ENCODE data around the gene NUP210L. TPM values are rescaled to one million over a fixed set of nuclear protein-coding genes. Genes with fewer than 3 reads are reported as not detected.

The NUP210L gene
- total and polyA plus RNA-seq, 2 of the 13 experiments (the other 11 are each of a cell fraction or from before 2014, with no cell fraction given), result not detected

GRCh38 chr1:153967107-153967999 is 187.5 kb downstream of the NUP210L start, which contains the start of gene CREB3L4 (continued):
- no peak; the same call in 1 of the 2 replicates for TF ChIP-seq ZNF770 (CRISPR knock-in tag; IDR thresholded peaks at IDR 0.05)
- peak; percentile 22 for TF ChIP-seq ZNF18 (CRISPR knock-in tag; IDR thresholded peaks at IDR 0.05; ENCODE audit: insufficient replicate concordance)
- TF ChIP-seq AGO2 (optimal IDR thresholded peaks at IDR 0.05; ENCODE audit: low read depth, low read length), result peak; percentile 42
- TF ChIP-seq HHEX (CRISPR knock-in tag; IDR thresholded peaks at IDR 0.05), result no peak
- no peak for TF ChIP-seq ZBTB40 (IDR thresholded peaks at IDR 0.05)
- TF ChIP-seq ZBTB40 (CRISPR knock-in tag; IDR thresholded peaks at IDR 0.05), result peak; percentile 83
- peak; percentile 70 for TF ChIP-seq RARA (CRISPR knock-in tag; IDR thresholded peaks at IDR 0.05)
- peak; percentile 75 for TF ChIP-seq THAP11 (CRISPR knock-in tag; IDR thresholded peaks at IDR 0.05)
- TF ChIP-seq ZNF33A (CRISPR knock-in tag; IDR thresholded peaks at IDR 0.05; ENCODE audit: borderline replicate concordance), result no peak
- TF ChIP-seq SMARCE1 (IDR thresholded peaks at IDR 0.05; ENCODE audit: borderline replicate concordance), result no peak
- peak; percentile 52 for TF ChIP-seq MEIS2 (CRISPR knock-in tag; IDR thresholded peaks at IDR 0.05)
- no peak for TF ChIP-seq ZNF597 (CRISPR knock-in tag; IDR thresholded peaks at IDR 0.05)
- no peak for TF ChIP-seq IKZF4 (CRISPR knock-in tag; IDR thresholded peaks at IDR 0.05; ENCODE audit: borderline replicate concordance, low read depth, not compliant biosample characterization)
- no peak for TF ChIP-seq SYNCRIP (IDR thresholded peaks at IDR 0.05; ENCODE audit: insufficient read depth, low read depth, low read length)
- peak; percentile 15; the same call in 1 of the 2 replicates for TF ChIP-seq RCOR2 (CRISPR knock-in tag; IDR thresholded peaks at IDR 0.05)

All from HepG2 (cell line).